Calu3 (cell line): ENCODE data around the gene A3GALT2. TPM values are rescaled to one million over a fixed set of nuclear protein-coding genes. Genes with fewer than 3 reads are reported as not detected.
"Not testable (repeated sequence)": the region's sequence is repeated elsewhere in the genome, so short reads cannot be mapped to it uniquely, and the experiment has no call there.

Experiments used
- BruUV-seq: library from RNA; stranded (reverse); fragments of 400-500 nt; replicated peaks from 2 replicates; lab custom pipeline; 2021; lab: Mats Ljungman, UMichigan
- CTCF ChIA-PET: fragments of 300-600 bp; sonication (Branson Sonifier 250); formaldehyde crosslinking; loops from one replicate; lab custom pipeline; 2022; ENCODE audit warnings: antibody characterized with exemption; lab: Charles Lee
- DNase-seq: peaks from one replicate; pipeline ENCODE4 v3.0.0; 2022
- H3K27ac Mint-ChIP-seq: one replicate; pipeline ENCODE4 v1.8.0; 2022; ENCODE audit warnings: mixed read lengths; ENCODE audit not compliant: unreplicated experiment
- H3K27me3 Mint-ChIP-seq: one replicate; pipeline ENCODE4 v1.8.0; 2022; ENCODE audit warnings: mixed read lengths; ENCODE audit not compliant: unreplicated experiment
- H3K36me3 Mint-ChIP-seq: one replicate; pipeline ENCODE4 v1.8.0; 2022; ENCODE audit warnings: mild to moderate bottlenecking, moderate library complexity, mixed read lengths; ENCODE audit not compliant: insufficient read depth, unreplicated experiment
- H3K4me1 Mint-ChIP-seq: one replicate; pipeline ENCODE4 v1.8.0; 2022; ENCODE audit warnings: mild to moderate bottlenecking, low read depth, mixed read lengths; ENCODE audit not compliant: unreplicated experiment
- H3K4me3 Mint-ChIP-seq: one replicate; pipeline ENCODE4 v1.8.0; 2022; ENCODE audit warnings: mild to moderate bottlenecking, low read depth, moderate library complexity, mixed read lengths; ENCODE audit not compliant: unreplicated experiment
- H3K9me3 Mint-ChIP-seq: one replicate; pipeline ENCODE4 v1.8.0; 2022; ENCODE audit warnings: low read depth, mixed read lengths; ENCODE audit not compliant: unreplicated experiment
- CTCF ChIP-seq: fragments of 200-600 bp; IDR thresholded peaks from one replicate; pipeline ENCODE4 v1.8.0; 2022; ENCODE audit warnings: antibody characterized with exemption; ENCODE audit not compliant: unreplicated experiment
- intact Hi-C: fragments of 100-400 bp; cut with micrococcal nuclease; formaldehyde crosslinking; loops from one replicate; pipeline ENCODE4 v1.10.0; 2022; ENCODE audit not compliant: unreplicated experiment
- total RNA-seq: library from RNA; stranded (reverse); gene quantifications from 2 replicates; pipeline ENCODE4 v1.2.3, GENCODE V29; 2022

A3GALT2 gene
- total RNA-seq, 1 experiment from 2014 or later: not detected

- BruUV-seq: no TSS peak
- Mint-ChIP-seq H3K27ac (no peak overlapping the region), H3K27me3 (no peaks in the 10 kb centered on the region), H3K4me1 (no peaks in the 10 kb centered on the region), H3K9me3 (no peaks in the 10 kb centered on the region), H3K4me3 (no peak overlapping the region), H3K36me3 (no peaks in the 10 kb centered on the region)
- DNase-seq: no peak
- CTCF ChIA-PET: no interaction called here
- TF ChIP-seq CTCF: no peak
- intact Hi-C loops: no loop called here
These were observed 9.0 kb downstream of the A3GALT2 start for GRCh38 chr1:33311706-33312412.

- no TSS peak for BruUV-seq
- Mint-ChIP-seq H3K36me3 (no peaks in the 10 kb centered on the region), H3K9me3 (no peaks in the 10 kb centered on the region), H3K27me3 (no peaks in the 10 kb centered on the region), H3K4me3 (no peak overlapping the region), H3K4me1 (no peaks in the 10 kb centered on the region), H3K27ac (no peak overlapping the region)
- CTCF ChIA-PET: no interaction called here
- no peak for TF ChIP-seq CTCF
- intact Hi-C loops: no loop called here
- no peak for DNase-seq
These were observed 10.2 kb downstream of the A3GALT2 start for GRCh38 chr1:33310702-33311101.

GRCh38 chr1:33309351-33309750 is 11.5 kb downstream of the A3GALT2 start:
- H3K4me3 Mint-ChIP-seq, intact Hi-C loops, H3K27ac Mint-ChIP-seq, H3K4me1 Mint-ChIP-seq, H3K36me3 Mint-ChIP-seq, CTCF ChIA-PET, DNase-seq, H3K27me3 Mint-ChIP-seq, H3K9me3 Mint-ChIP-seq, BruUV-seq: not testable (repeated sequence)

GRCh38 chr1:33307494-33307864 is 13.4 kb downstream of the A3GALT2 start:
- Mint-ChIP-seq H3K9me3 (no peaks in the 10 kb centered on the region), H3K36me3 (no peaks in the 10 kb centered on the region), H3K4me3 (no peak overlapping the region), H3K27ac (no peak overlapping the region), H3K4me1 (no peaks in the 10 kb centered on the region), H3K27me3 (no peaks in the 10 kb centered on the region)
- BruUV-seq: no TSS peak
- DNase-seq: no peak
- intact Hi-C loops: no loop called here
- CTCF ChIA-PET: no interaction called here
- TF ChIP-seq CTCF: no peak
